Mesenteric fat pad (tissue), 1 donor: ENCODE data around the gene TEX13C. TPM values are rescaled to one million over a fixed set of nuclear protein-coding genes. Genes with fewer than 3 reads are reported as not detected.
"Not testable (repeated sequence)": the region's sequence is repeated elsewhere in the genome, so short reads cannot be mapped to it uniquely, and the experiment has no call there.

Experiments
- DNase-seq: peaks from one replicate; pipeline ENCODE4 v3.0.0-alpha.2; 2020; ENCODE audit warnings: low spot score
- long read RNA-seq: library from polyadenylated mRNA; unstranded; transcript quantifications from one replicate; pipeline ENCODE4 v2.0.0, GENCODE V29; 2020
- total RNA-seq: library from RNA; stranded (reverse); fragmentation: NEBNext Ultra II Directional; extraction: Animal tissue kit (Norgen Biotek cat#: 25700); gene quantifications from one replicate; pipeline ENCODE4 v1.2.1, GENCODE V29; 2021
- donor health status: DM: yes; HTN: yes; CAD: no.

TEX13C gene
- total RNA-seq, result not detected
- long read RNA-seq, result 0 reads

GRCh38 chrX:125319646-125320521, at the start of gene TEX13C:
TSS of gene TEX13C (plus strand) at chrX:125319871. CDS start at chrX:125320120, 249 bp downstream.
- DNase-seq, result no peak

- DNase-seq, result no peak
Measured at GRCh38 chrX:125287282-125287681, 32.4 kb upstream of the TEX13C start.

GRCh38 chrX:125288343-125288742, 31.3 kb upstream of the TEX13C start:
- DNase-seq, result no peak

- DNase-seq, result no peak
Measured at GRCh38 chrX:125289209-125289608, 30.5 kb upstream of the TEX13C start.

GRCh38 chrX:125289920-125290319, 29.8 kb upstream of the TEX13C start:
- no peak for DNase-seq

GRCh38 chrX:125291124-125291523, 28.5 kb upstream of the TEX13C start:
- no peak for DNase-seq

GRCh38 chrX:125293850-125294780, 25.6 kb upstream of the TEX13C start:
- DNase-seq, result no peak

- no peak for DNase-seq
Measured at GRCh38 chrX:125295337-125295736, 24.3 kb upstream of the TEX13C start.

- DNase-seq, result no peak
Measured at GRCh38 chrX:125298871-125299270, 20.8 kb upstream of the TEX13C start.

GRCh38 chrX:125306335-125306866, 13.3 kb upstream of the TEX13C start:
- no peak for DNase-seq

GRCh38 chrX:125308653-125309052, 11.0 kb upstream of the TEX13C start:
- no peak for DNase-seq

GRCh38 chrX:125319166-125319565, 505 bp upstream of the TEX13C start:
- DNase-seq, result not testable (repeated sequence)

- DNase-seq, result no peak
Measured at GRCh38 chrX:125322431-125322830, 2.8 kb downstream of the TEX13C start.

GRCh38 chrX:125326599-125326998, 6.9 kb downstream of the TEX13C start:
- no peak for DNase-seq

GRCh38 chrX:125327891-125328290, 8.2 kb downstream of the TEX13C start:
- DNase-seq, result no peak

GRCh38 chrX:125333583-125333982, 13.9 kb downstream of the TEX13C start:
- no peak for DNase-seq

- DNase-seq, result no peak
Measured at GRCh38 chrX:125340490-125340889, 20.8 kb downstream of the TEX13C start.

- DNase-seq, result no peak
Measured at GRCh38 chrX:125374169-125374568, 54.5 kb downstream of the TEX13C start.
